Left ventricle myocardium superior (tissue), 1 donor: ENCODE results near the gene ZNF287. TPM values are rescaled to one million over a fixed set of nuclear protein-coding genes. Genes with fewer than 3 reads are reported as not detected.
"Not testable (repeated sequence)": the region's sequence is repeated elsewhere in the genome, so short reads cannot be mapped to it uniquely, and the experiment has no call there.

Source experiments
- ATAC-seq: fragments of 200-7000 bp; cut with Tn5 transposase; one replicate; pipeline ENCODE4 v1.9.1; 2020; ENCODE audit warnings: mild to moderate bottlenecking, moderate library complexity
- DNase-seq: peaks from one replicate; pipeline ENCODE4 v3.0.0-alpha.2; 2020
- intact Hi-C: fragments of 100-400 bp; cut with micrococcal nuclease; formaldehyde crosslinking; loops from one replicate; pipeline ENCODE4 v1.11.0; 2022
- long read RNA-seq: library from polyadenylated mRNA; unstranded; transcript quantifications from one replicate; pipeline ENCODE4 v2.0.0, GENCODE V29; 2021
- total RNA-seq: library from RNA; stranded (reverse); fragmentation: NEBNext Ultra II Directional; extraction: Animal tissue kit (Norgen Biotek cat#: 25700); gene quantifications from one replicate; pipeline ENCODE4 v1.2.1, GENCODE V29; 2021
- donor health status: DM: no; HTN: yes; CAD: no; lungs with severe emphysema.

ZNF287 gene
- 6.3 TPM for total RNA-seq
- long read RNA-seq, partial matches to known transcripts: 1 of 5 reads
- long read RNA-seq, other reads (novel, unspliced or antisense): 1 of 5 reads

- intact Hi-C loops: no loop called here
- ATAC-seq (peak; percentile 100), DNase-seq (peak; percentile 98)
Measured at GRCh38 chr17:16568541-16569357, at the start of gene ZNF287. Gene ZNF287 (minus strand): TSS chr17:16569204. CDS start chr17:16567731, 1,473 bp downstream.

- ATAC-seq (no peak), DNase-seq (no peak)
- intact Hi-C loops: no loop called here
Measured at GRCh38 chr17:16617481-16618060, 48.6 kb upstream of the ZNF287 start.

- intact Hi-C loops: no loop called here
- no peak for DNase-seq
- ATAC-seq: no peak
Measured at GRCh38 chr17:16599537-16599936, 30.5 kb upstream of the ZNF287 start.

GRCh38 chr17:16593356-16594102 lies 24.5 kb upstream of the ZNF287 start:
- DNase-seq (no peak), ATAC-seq (no peak)
- intact Hi-C loops: no loop called here

GRCh38 chr17:16589097-16589969 lies 20.3 kb upstream of the ZNF287 start:
- ATAC-seq: peak; percentile 91
- intact Hi-C loops: loop anchor here (5.0 kb wide), 1 partner anchor 52 kb away; no protein-coding TSS in a partner anchor
- peak; percentile 98 for DNase-seq

- intact Hi-C loops: loop anchor here (5.0 kb wide), 1 partner anchor 48 kb away; no protein-coding TSS in a partner anchor
- DNase-seq (no peak), ATAC-seq (no peak)
Measured at GRCh38 chr17:16585796-16586195, 16.8 kb upstream of the ZNF287 start.

- peak; percentile 93 for ATAC-seq
- intact Hi-C loops: no loop called here
- DNase-seq: peak; percentile 96
Measured at GRCh38 chr17:16584273-16584995, 15.4 kb upstream of the ZNF287 start.

GRCh38 chr17:16583781-16584180 lies 14.8 kb upstream of the ZNF287 start:
- DNase-seq: no peak
- ATAC-seq: no peak
- intact Hi-C loops: no loop called here

GRCh38 chr17:16573466-16573865 lies 4.5 kb upstream of the ZNF287 start:
- no peak for ATAC-seq
- intact Hi-C loops: no loop called here
- DNase-seq: no peak

- DNase-seq (no peak), ATAC-seq (no peak)
- intact Hi-C loops: no loop called here
Measured at GRCh38 chr17:16569358-16569712, 331 bp upstream of the ZNF287 start.

- DNase-seq: no peak
- no peak for ATAC-seq
- intact Hi-C loops: no loop called here
Measured at GRCh38 chr17:16552637-16553045, 16.4 kb downstream of the ZNF287 start.

- ATAC-seq (no peak), DNase-seq (no peak)
- intact Hi-C loops: no loop called here
Measured at GRCh38 chr17:16551878-16552636, 16.9 kb downstream of the ZNF287 start.

- DNase-seq (no peak), ATAC-seq (no peak)
- intact Hi-C loops: loop anchor here (5.0 kb wide), 1 partner anchor 50 kb away; no protein-coding TSS in a partner anchor
Measured at GRCh38 chr17:16537130-16537458, 31.9 kb downstream of the ZNF287 start.

- DNase-seq (no peak), ATAC-seq (no peak)
- intact Hi-C loops: no loop called here
Measured at GRCh38 chr17:16534236-16534635, 34.8 kb downstream of the ZNF287 start.

GRCh38 chr17:16529906-16530305 lies 39.1 kb downstream of the ZNF287 start:
- intact Hi-C loops: loop anchor here (10.0 kb wide), 1 partner anchor 165 kb away; no protein-coding TSS in a partner anchor
- DNase-seq: no peak
- ATAC-seq: no peak

- DNase-seq (no peak), ATAC-seq (no peak)
- intact Hi-C loops: loop anchor here (10.0 kb wide), 1 partner anchor 162 kb away; no protein-coding TSS in a partner anchor
Measured at GRCh38 chr17:16527298-16527697, 41.7 kb downstream of the ZNF287 start.

- not testable (repeated sequence) for DNase-seq, ATAC-seq
Measured at GRCh38 chr17:16525556-16525955, 43.4 kb downstream of the ZNF287 start.

More at GRCh38 chr17:16525556-16525955, 43.4 kb downstream of the ZNF287 start:
- intact Hi-C loops: loop anchor here (10.0 kb wide), 1 partner anchor 161 kb away; no protein-coding TSS in a partner anchor
